ENCODE results near the gene NRARP. TPM values are rescaled to one million over a fixed set of nuclear protein-coding genes. Genes with fewer than 3 reads are reported as not detected.

Gene NRARP
- total and polyA plus RNA-seq, 2 of the 8 experiments (the other 6 are each of a cell fraction or from before 2014, with no cell fraction given), result 32.5 to 37.2 TPM

- H3K4me2 ChIP-seq (ENCODE audit: insufficient read depth in 1 of 2, low read depth in 2 of 2, low read length in 2 of 2), result peak overlapping the region; percentile 26 to 57; a peak in 3 of 4 replicates
- peak overlapping the region; percentile 0 to 58 (median 12); a peak in 4 of 8 replicates for H3K4me3 ChIP-seq (ENCODE audit: extremely low read depth in 1 of 4, insufficient read depth in 2 of 4, low read depth in 3 of 4, low read length in 4 of 4)
- H2BK12ac ChIP-seq (ENCODE audit: low read depth, low read length), result no peak overlapping the region
- H3K36me3 ChIP-seq (ENCODE audit: control insufficient read depth in 2 of 4, insufficient read depth in 4 of 4, low read length in 3 of 4), result no peaks in the 10 kb centered on the region
- no peaks in the 10 kb centered on the region for H3K79me2 ChIP-seq (ENCODE audit: control insufficient read depth in 1 of 2, insufficient read depth in 2 of 2, low read length in 2 of 2)
- H3K23ac ChIP-seq (ENCODE audit: insufficient read length), result no peak overlapping the region
- DNase-seq (ENCODE audit: low read depth in 1 of 2, low spot score in 2 of 2), result peak in 1 of 2 experiments; percentile 79
- peak overlapping the region; percentile 69 for H3K4ac ChIP-seq (replicated peaks; ENCODE audit: insufficient read length, low read depth, low read length)
- H3K23me2 ChIP-seq (ENCODE audit: low read depth, low read length), result no peaks in the 10 kb centered on the region; the same call in 1 of the 2 replicates
- FAIRE-seq, result no peak
- no peak overlapping the region for H2BK120ac ChIP-seq (replicated peaks; ENCODE audit: low read depth, low read length)
- no peaks in the 10 kb centered on the region for H3K79me1 ChIP-seq (ENCODE audit: low read depth, low read length)
- H2AK5ac ChIP-seq (ENCODE audit: low read depth, low read length), result no peak overlapping the region
- peak overlapping the region; percentile 87 for H3K18ac ChIP-seq (ENCODE audit: extremely low read depth, low read length)
- WGBS, 2 experiments (ENCODE audit: extremely low coverage in 1 of 2, insufficient coverage in 1 of 2, insufficient read length in 1 of 2, insufficient replicate concordance in 2 of 2, low coverage in 1 of 2, low lambda C conversion rate in 2 of 2, missing lambda C conversion rate in 1 of 2), result 17% methylated on average over 8 of the region's 83 CpGs; no CpG with 5 or more reads in 1 of the 2 experiments
- no peaks in the 10 kb centered on the region for H3K9me3 ChIP-seq (ENCODE audit: insufficient read depth in 2 of 2, low read depth in 1 of 2, low read length in 1 of 2)
- no peak overlapping the region for H2BK20ac ChIP-seq (ENCODE audit: low read length)
- no peak overlapping the region for H3K14ac ChIP-seq (ENCODE audit: insufficient read length)
- no peak overlapping the region for H2BK5ac ChIP-seq (ENCODE audit: low read depth, low read length)
- TF ChIP-seq E2F6 (IDR thresholded peaks at IDR 0.05) (peak; percentile 55; the same call in 1 of the 2 replicates), JUND (IDR thresholded peaks at IDR 0.05; ENCODE audit: low read length) (no peak), CHD1 (IDR thresholded peaks at IDR 0.05; ENCODE audit: low read depth, low read length) (no peak), YY1 (IDR thresholded peaks at IDR 0.05; ENCODE audit: low read depth, low read length) (no peak), BRCA1 (IDR thresholded peaks at IDR 0.05; ENCODE audit: low read depth, low read length) (no peak), EGR1 (IDR thresholded peaks at IDR 0.05; ENCODE audit: borderline replicate concordance, low read depth, low read length) (peak; percentile 82), HDAC6 (IDR thresholded peaks at IDR 0.05; ENCODE audit: low read depth, low read length) (no peak)
- H3K27me3 ChIP-seq (replicated peaks in 1 of 4; ENCODE audit: control insufficient read depth in 3 of 4, extremely low read depth in 1 of 4, insufficient read depth in 3 of 4, low read length in 3 of 4), result peaks cover 0 to 4% (median 0%) of the 10 kb centered on the region in 4 experiments; a peak in 2 of 7 replicates
- peak overlapping the region; percentile 46; the same call in 1 of the 2 replicates for H2BK15ac ChIP-seq (ENCODE audit: low read length)
- H3K56ac ChIP-seq (replicated peaks; ENCODE audit: insufficient read length, low read depth, low read length), result no peak overlapping the region
- no peak overlapping the region for H3K27ac ChIP-seq (ENCODE audit: low read depth, low read length)
- ChIA-PET POLR2A (ENCODE audit: partially characterized antibody) (interaction anchor here (0.9 to 11.9 kb wide), 10 partner anchors 9 to 277 kb away, joined by 3 to 129 read pairs (median 3); partner anchors contain the start of genes NRARP and TUBB4B), CTCF (ENCODE audit: partially characterized antibody) (interaction anchor here (1.1 to 5.7 kb wide), 6 partner anchors 13 to 128 kb away, joined by 3 to 55 read pairs (median 5); partner anchors contain the start of genes EXD3, NOXA1 and NRARP)
- no peak overlapping the region for H2AFZ ChIP-seq (ENCODE audit: low read length)
- no peak overlapping the region for H3K9ac ChIP-seq (replicated peaks in 1 of 4; ENCODE audit: extremely low read depth in 1 of 4, low read depth in 3 of 4, low read length in 3 of 4)
- H4K91ac ChIP-seq (replicated peaks; ENCODE audit: insufficient read length, low read length), result peak overlapping the region; percentile 89
- H4K20me1 ChIP-seq (replicated peaks in 1 of 2; ENCODE audit: control insufficient read depth in 1 of 2, insufficient read depth in 2 of 2, low read length in 2 of 2), result no peaks in the 10 kb centered on the region
- H4K8ac ChIP-seq (ENCODE audit: extremely low read depth, insufficient read depth, low read length), result peak overlapping the region; percentile 81
- H4K5ac ChIP-seq (ENCODE audit: insufficient read length, low read depth, low read length), result peak overlapping the region; percentile 37
- H3K4me1 ChIP-seq (replicated peaks in 1 of 4; ENCODE audit: control insufficient read depth in 3 of 4, insufficient read depth in 4 of 4, low read length in 3 of 4), result peaks cover 0 to 32% (median 15%) of the 10 kb centered on the region in 4 experiments; a peak in 6 of 7 replicates
Measured at GRCh38 chr9:137316012-137316981, 14.2 kb upstream of the NRARP start.
